Neural cell (in vitro differentiated cells): ENCODE measurements around the gene CCDC124.
"Not testable (repeated sequence)": the region's sequence is repeated elsewhere in the genome, so short reads cannot be mapped to it uniquely, and the experiment has no call there.

Experiments
- EP300 ChIP-seq: fragments of 450-650 bp; conservative IDR thresholded peaks from 2 replicates; pipeline ENCODE4 v1.6.1; 2014; ENCODE audit warnings: antibody characterized with exemption, mild to moderate bottlenecking, moderate library complexity; ENCODE audit not compliant: poor library complexity, severe bottlenecking
- EZH2 ChIP-seq: fragments of 200-600, 300-800 bp; shearing (Covaris generic), sonication (generic); IDR thresholded peaks from 2 replicates; pipeline ENCODE4 v1.6.1; 2014; ENCODE audit warnings: antibody characterized with exemption, low read length, borderline replicate concordance, mild to moderate bottlenecking; ENCODE audit not compliant: insufficient read depth, poor library complexity, severe bottlenecking
- MXI1 ChIP-seq: fragments of 450-650 bp; conservative IDR thresholded peaks from 2 replicates; pipeline ENCODE4 v1.6.1; 2014; ENCODE audit warnings: antibody characterized with exemption, mild to moderate bottlenecking; ENCODE audit not compliant: poor library complexity, severe bottlenecking
- POLR2AphosphoS5 ChIP-seq: IDR thresholded peaks from 2 replicates; pipeline ENCODE4 v1.6.1; 2012
- RAD21 ChIP-seq: fragments of 450-650 bp; conservative IDR thresholded peaks from 2 replicates; pipeline ENCODE4 v1.6.1; 2014; ENCODE audit warnings: antibody characterized with exemption, mild to moderate bottlenecking, moderate library complexity
- REST ChIP-seq: IDR thresholded peaks from 2 replicates; pipeline ENCODE4 v1.6.1; 2012; ENCODE audit warnings: borderline replicate concordance
- TF ChIP-seq, protein P1 (sequence below): fragments of 450-650 bp; IDR thresholded peaks from 2 replicates; pipeline ENCODE4 v1.5.1; 2014; ENCODE audit warnings: antibody characterized with exemption, mild to moderate bottlenecking, moderate library complexity; ENCODE audit not compliant: poor library complexity, severe bottlenecking

- TF ChIP-seq EP300, POLR2AphosphoS5, EZH2, REST, MXI1, RAD21: not testable (repeated sequence)
- TF ChIP-seq, protein P1, sequence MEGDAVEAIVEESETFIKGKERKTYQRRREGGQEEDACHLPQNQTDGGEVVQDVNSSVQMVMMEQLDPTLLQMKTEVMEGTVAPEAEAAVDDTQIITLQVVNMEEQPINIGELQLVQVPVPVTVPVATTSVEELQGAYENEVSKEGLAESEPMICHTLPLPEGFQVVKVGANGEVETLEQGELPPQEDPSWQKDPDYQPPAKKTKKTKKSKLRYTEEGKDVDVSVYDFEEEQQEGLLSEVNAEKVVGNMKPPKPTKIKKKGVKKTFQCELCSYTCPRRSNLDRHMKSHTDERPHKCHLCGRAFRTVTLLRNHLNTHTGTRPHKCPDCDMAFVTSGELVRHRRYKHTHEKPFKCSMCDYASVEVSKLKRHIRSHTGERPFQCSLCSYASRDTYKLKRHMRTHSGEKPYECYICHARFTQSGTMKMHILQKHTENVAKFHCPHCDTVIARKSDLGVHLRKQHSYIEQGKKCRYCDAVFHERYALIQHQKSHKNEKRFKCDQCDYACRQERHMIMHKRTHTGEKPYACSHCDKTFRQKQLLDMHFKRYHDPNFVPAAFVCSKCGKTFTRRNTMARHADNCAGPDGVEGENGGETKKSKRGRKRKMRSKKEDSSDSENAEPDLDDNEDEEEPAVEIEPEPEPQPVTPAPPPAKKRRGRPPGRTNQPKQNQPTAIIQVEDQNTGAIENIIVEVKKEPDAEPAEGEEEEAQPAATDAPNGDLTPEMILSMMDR: not testable (repeated sequence)
These were observed 14.7 kb upstream of the CCDC124 start for GRCh38 chr19:17918151-17918550.
